Naive thymus-derived CD4-positive, alpha-beta T cell (primary cell): ENCODE data around the gene EXD3. TPM values are rescaled to one million over a fixed set of nuclear protein-coding genes. Genes with fewer than 3 reads are reported as not detected.

ENCODE experiments used
- ATAC-seq: fragments of 150-1000 bp; cut with Tn5 transposase; 2 replicates; pipeline ENCODE4 v1.10.0; 2021; ENCODE audit warnings: mild to moderate bottlenecking, moderate library complexity
- CTCF ChIA-PET: fragments of 350-600 bp; sonication (Branson Sonifier 250); formaldehyde crosslinking; loops from one replicate; lab custom pipeline; 2021; ENCODE audit warnings: antibody characterized with exemption; lab: Charles Lee
- POLR2A ChIA-PET: fragments of 350-600 bp; sonication (Branson Sonifier 250); formaldehyde crosslinking; loops from one replicate; lab custom pipeline; 2021; ENCODE audit warnings: antibody characterized with exemption, inconsistent platforms; lab: Charles Lee
- DNase-seq, 9 donors: peaks; one replicate each; pipeline versions ENCODE4 v3.0.0 to v3.0.0-alpha.2; 2020 to 2022; ENCODE audit warnings: mixed read lengths in 1 of 9
- H3K27ac ChIP-seq: one replicate; pipeline ENCODE4 v1.7.0; 2013; ENCODE audit warnings: mild to moderate bottlenecking, low read depth, low read length, moderate library complexity
- H3K27me3 ChIP-seq, 2 donors: one replicate each; pipeline ENCODE4 v1.7.0; 2013; ENCODE audit warnings: low read length in 2 of 2, mild to moderate bottlenecking in 2 of 2, moderate library complexity in 2 of 2; ENCODE audit not compliant: control insufficient read depth in 2 of 2, insufficient read depth in 2 of 2
- H3K36me3 ChIP-seq, 3 experiments: 1 replicate in 2 of 3; 2 replicates in 1 of 3; pipeline ENCODE4 v1.7.0; 2013; ENCODE audit warnings: low read length in 3 of 3, mild to moderate bottlenecking in 3 of 3, moderate library complexity in 1 of 3; ENCODE audit not compliant: insufficient read depth in 3 of 3, control insufficient read depth in 2 of 3
- H3K4me1 ChIP-seq, 2 donors: one replicate each; pipeline ENCODE4 v1.7.0; 2013; ENCODE audit warnings: low read length in 2 of 2, mild to moderate bottlenecking in 2 of 2, moderate library complexity in 1 of 2; ENCODE audit not compliant: control insufficient read depth in 2 of 2, insufficient read depth in 2 of 2
- H3K4me3 ChIP-seq: 2 replicates; pipeline ENCODE4 v1.7.0; 2013; ENCODE audit warnings: mild to moderate bottlenecking, low read length
- H3K9me3 ChIP-seq, 3 experiments: 1 replicate in 2 of 3; 2 replicates in 1 of 3; pipeline ENCODE4 v1.7.0; 2013; ENCODE audit warnings: low read length in 3 of 3; ENCODE audit not compliant: control insufficient read depth in 2 of 3
- H3K27ac Mint-ChIP-seq, 9 donors: one replicate each; pipeline ENCODE4 v1.8.0; 2020 to 2022; ENCODE audit warnings: mixed read lengths in 9 of 9, mild to moderate bottlenecking in 8 of 9, moderate library complexity in 5 of 9, inconsistent platforms in 2 of 9
- H3K27me3 Mint-ChIP-seq, 5 donors: one replicate each; pipeline ENCODE4 v1.8.0; 2021 to 2022; ENCODE audit warnings: mixed read lengths in 5 of 5, mild to moderate bottlenecking in 1 of 5
- H3K36me3 Mint-ChIP-seq, 5 donors: one replicate each; pipeline ENCODE4 v1.8.0; 2020 to 2022; ENCODE audit warnings: mixed read lengths in 5 of 5, mild to moderate bottlenecking in 3 of 5, inconsistent platforms in 1 of 5
- H3K4me1 Mint-ChIP-seq, 7 donors: one replicate each; pipeline ENCODE4 v1.8.0; 2020 to 2022; ENCODE audit warnings: mixed read lengths in 7 of 7, mild to moderate bottlenecking in 3 of 7, inconsistent platforms in 1 of 7
- H3K4me3 Mint-ChIP-seq, 10 donors: one replicate each; pipeline ENCODE4 v1.8.0; 2020 to 2022; ENCODE audit warnings: mild to moderate bottlenecking in 10 of 10, mixed read lengths in 10 of 10, moderate library complexity in 6 of 10, inconsistent platforms in 2 of 10
- H3K9me3 Mint-ChIP-seq, 11 donors: one replicate each; pipeline ENCODE4 v1.8.0; 2020 to 2022; ENCODE audit warnings: mixed read lengths in 11 of 11, mild to moderate bottlenecking in 4 of 11, inconsistent platforms in 1 of 11, moderate library complexity in 1 of 11
- intact Hi-C, 2 donors: fragments of 100-400 bp; cut with micrococcal nuclease; formaldehyde crosslinking; loops; one replicate each; pipeline ENCODE4 v1.15.1; 2023
- polyA plus RNA-seq, 2 donors: library from polyadenylated mRNA; unstranded; fragments of 300-500 nt; fragmentation: Illumina TruSeq; gene quantifications; one replicate each; pipeline ENCODE4 v1.2.3, GENCODE V29; 2021
- total RNA-seq, 6 experiments: library from RNA in 5 of 6; stranded (reverse) in 5 of 6; gene quantifications; 1 replicate in 5 of 6; 2 replicates in 1 of 6; pipeline ENCODE4 v1.2.3 and lab custom pipeline; 2021 to 2026

The EXD3 gene
- total and polyA plus RNA-seq, 7 experiments from 2014 or later: 3.5 to 27.2 (median 23.4) TPM

DNA sequence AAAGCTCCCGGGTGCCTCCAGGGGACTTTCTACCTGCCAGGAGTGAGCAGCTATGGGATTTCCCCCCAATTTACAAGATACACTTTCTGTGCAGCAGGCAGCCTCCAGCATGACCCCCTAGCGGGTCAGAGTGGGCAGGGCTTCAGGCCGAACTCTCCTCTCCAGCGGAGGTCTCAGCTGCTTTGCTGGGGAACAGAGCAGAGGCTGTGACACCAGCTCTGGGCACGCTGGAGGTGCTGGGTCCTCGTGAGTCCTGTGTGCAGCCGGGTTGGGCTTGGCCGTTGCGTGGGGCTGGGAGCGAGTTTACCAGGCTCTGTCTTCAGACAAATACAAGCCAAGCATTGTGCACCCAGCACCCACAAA lies 123.8 kb downstream of the EXD3 start:
- DNase-seq (no peak), ATAC-seq (no peak)
- peaks cover 15 to 24% of the 10 kb centered on the region in 2 donors for H3K27me3 ChIP-seq
- no peak overlapping the region for H3K4me3 Mint-ChIP-seq
- H3K9me3 Mint-ChIP-seq: no peaks in the 10 kb centered on the region
- H3K4me3 ChIP-seq: no peak overlapping the region
- H3K27ac ChIP-seq: no peak overlapping the region
- intact Hi-C loops: no loop called here
- H3K27ac Mint-ChIP-seq: no peak overlapping the region
- H3K4me1 Mint-ChIP-seq: peaks cover 0 to 20% (median 13%) of the 10 kb centered on the region in 7 donors
- ChIA-PET POLR2A (no interaction called here), CTCF (no interaction called here)
- H3K9me3 ChIP-seq: no peaks in the 10 kb centered on the region
- H3K27me3 Mint-ChIP-seq: peaks cover 13 to 46% (median 20%) of the 10 kb centered on the region in 5 donors
- no peaks in the 10 kb centered on the region for H3K36me3 Mint-ChIP-seq
- H3K4me1 ChIP-seq: peaks cover 7 to 12% of the 10 kb centered on the region in 2 donors
- no peaks in the 10 kb centered on the region for H3K36me3 ChIP-seq

DNA sequence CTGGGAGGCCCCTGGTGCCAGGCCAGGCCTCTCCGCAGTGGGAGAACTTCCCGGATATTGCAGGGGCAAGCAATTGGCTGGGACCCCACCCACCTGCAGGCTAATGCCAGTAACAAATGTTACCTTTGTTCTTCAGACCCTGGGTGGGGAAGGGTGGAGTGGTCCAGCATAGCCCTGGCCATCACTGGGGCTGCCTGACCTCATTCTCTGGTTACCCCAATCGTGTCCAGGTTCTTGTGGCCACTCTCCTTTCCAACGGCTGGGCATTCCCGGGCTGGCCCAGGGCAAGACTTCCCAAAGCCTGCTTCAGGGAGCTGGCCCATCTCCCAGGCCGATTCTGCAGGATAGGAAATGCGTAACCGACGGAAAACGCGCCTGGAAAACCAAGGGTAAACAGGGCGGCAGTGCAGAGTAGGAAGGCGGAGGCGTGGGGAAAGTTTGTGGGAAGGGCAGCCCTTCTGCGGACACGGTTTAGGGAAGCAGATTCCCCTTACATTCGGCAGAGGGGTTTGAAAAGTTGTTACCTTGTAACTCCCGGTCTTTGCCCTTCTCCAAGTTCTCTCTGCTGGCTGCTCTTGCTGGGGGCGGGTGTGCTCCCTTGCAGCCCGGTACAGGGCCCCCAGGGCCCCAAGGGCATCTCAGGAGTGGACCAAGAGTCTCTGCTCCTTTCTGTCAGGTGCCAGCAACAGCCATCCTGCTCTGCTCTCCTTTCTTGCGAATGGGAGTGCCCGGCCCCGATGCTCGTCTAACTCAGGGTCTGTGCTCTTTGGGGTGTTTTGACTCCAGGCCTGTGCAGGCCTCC lies 124.4 kb downstream of the EXD3 start:
- H3K36me3 Mint-ChIP-seq: no peaks in the 10 kb centered on the region
- no peak overlapping the region for H3K27ac ChIP-seq
- ATAC-seq: no peak
- intact Hi-C loops: no loop called here
- no peak overlapping the region for H3K27ac Mint-ChIP-seq
- H3K4me3 ChIP-seq: no peak overlapping the region
- DNase-seq: no peak
- H3K4me3 Mint-ChIP-seq: peak overlapping the region in 1 of 10 donors; percentile 12
- peaks cover 15 to 30% of the 10 kb centered on the region in 2 donors for H3K27me3 ChIP-seq
- no peaks in the 10 kb centered on the region for H3K36me3 ChIP-seq
- H3K27me3 Mint-ChIP-seq: peaks cover 18 to 49% (median 25%) of the 10 kb centered on the region in 5 donors
- H3K9me3 ChIP-seq: no peaks in the 10 kb centered on the region
- peaks cover 7 to 12% of the 10 kb centered on the region in 2 donors for H3K4me1 ChIP-seq
- H3K4me1 Mint-ChIP-seq: peaks cover 0 to 20% (median 13%) of the 10 kb centered on the region in 7 donors
- H3K9me3 Mint-ChIP-seq: no peaks in the 10 kb centered on the region
- ChIA-PET CTCF (no interaction called here), POLR2A (no interaction called here)

DNA sequence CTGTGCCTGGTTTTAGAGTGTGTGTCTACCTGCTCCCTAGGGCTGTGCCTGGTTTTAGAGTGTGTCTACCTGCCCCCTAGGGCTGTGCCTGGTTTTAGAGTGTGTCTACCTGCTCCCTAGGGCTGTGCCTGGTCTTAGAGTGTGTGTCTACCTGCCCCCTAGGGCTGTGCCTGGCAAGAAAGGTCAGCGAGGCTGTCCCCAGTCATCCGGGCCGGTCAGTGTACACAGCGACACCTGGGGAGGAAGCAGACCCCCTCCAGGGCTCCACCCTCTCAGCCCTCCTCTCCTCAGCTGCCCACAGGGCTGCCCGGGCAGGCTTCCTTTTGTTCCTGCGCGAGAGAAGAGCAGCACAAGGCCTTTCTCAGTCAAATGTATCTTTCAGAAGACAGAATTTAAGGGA lies 125.0 kb downstream of the EXD3 start:
- Histone ChIP-seq H3K36me3 (no peaks in the 10 kb centered on the region), H3K4me3 (no peak overlapping the region), H3K27me3 (peaks cover 15 to 30% of the 10 kb centered on the region in 2 donors), H3K27ac (no peak overlapping the region), H3K9me3 (no peaks in the 10 kb centered on the region), H3K4me1 (peaks cover 7 to 12% of the 10 kb centered on the region in 2 donors)
- Mint-ChIP-seq H3K4me3 (peak overlapping the region in 1 of 10 donors; percentile 12), H3K36me3 (no peaks in the 10 kb centered on the region), H3K27me3 (peaks cover 22 to 53% (median 31%) of the 10 kb centered on the region in 5 donors), H3K4me1 (peaks cover 0 to 20% (median 13%) of the 10 kb centered on the region in 7 donors), H3K9me3 (no peaks in the 10 kb centered on the region), H3K27ac (no peak overlapping the region)
- ChIA-PET POLR2A (no interaction called here), CTCF (no interaction called here)
- DNase-seq: no peak
- intact Hi-C loops: no loop called here
- ATAC-seq: no peak

DNA sequence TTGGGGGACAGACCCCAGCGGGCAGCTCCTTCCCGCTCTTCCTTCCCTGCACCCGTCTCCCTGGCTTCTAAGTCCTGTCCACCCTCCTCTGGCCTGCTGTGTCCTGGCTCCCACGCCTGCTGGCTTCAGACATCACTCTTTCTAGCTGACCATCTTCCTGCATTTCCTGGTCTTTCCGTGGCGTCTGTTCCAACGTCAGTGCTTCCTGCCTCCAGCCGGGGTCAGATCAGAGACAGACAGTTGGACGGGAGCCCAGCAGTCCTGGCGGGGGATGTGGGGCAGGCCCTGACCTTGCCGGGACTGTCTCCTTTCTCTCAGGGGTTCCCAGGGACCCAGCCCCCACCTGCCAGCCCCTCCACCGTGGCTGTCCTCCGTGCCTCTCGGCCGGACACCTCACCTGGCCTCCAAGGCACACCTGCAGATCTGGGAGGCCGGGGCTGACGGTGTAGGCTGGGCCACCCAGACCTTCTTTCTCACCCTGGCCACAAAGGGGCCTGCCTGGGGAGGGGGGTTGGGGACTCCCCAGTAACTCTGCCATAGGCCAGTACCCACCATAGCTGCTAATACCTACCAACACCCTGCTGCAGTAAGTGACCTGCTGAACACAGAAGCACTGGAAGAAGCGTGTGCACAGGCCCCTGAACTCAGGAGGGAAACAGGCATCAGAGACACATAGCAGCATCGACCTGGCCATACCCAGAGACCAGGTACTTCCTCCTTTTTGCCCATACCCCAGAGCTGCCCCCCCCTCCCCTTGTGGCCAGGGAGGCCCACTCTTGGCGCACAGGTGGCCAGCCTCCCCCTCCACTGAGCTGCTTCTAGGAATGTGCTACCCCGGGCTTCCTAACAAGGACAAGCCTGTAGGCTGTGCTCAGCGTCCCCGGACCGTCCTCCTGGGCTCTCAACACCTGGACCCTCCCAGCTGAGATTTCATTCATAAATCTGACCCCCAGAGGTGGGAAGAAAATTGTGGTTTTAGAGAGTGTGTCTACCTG lies 126.0 kb downstream of the EXD3 start:
- peaks cover 22 to 53% (median 31%) of the 10 kb centered on the region in 5 donors for H3K27me3 Mint-ChIP-seq
- H3K9me3 Mint-ChIP-seq: no peaks in the 10 kb centered on the region
- peaks cover 7 to 12% of the 10 kb centered on the region in 2 donors for H3K4me1 ChIP-seq
- intact Hi-C loops: no loop called here
- DNase-seq (no peak), ATAC-seq (no peak)
- no peaks in the 10 kb centered on the region for H3K9me3 ChIP-seq
- H3K27ac Mint-ChIP-seq: peak overlapping the region in 1 of 9 donors; percentile 50
- no peak overlapping the region for H3K4me3 ChIP-seq
- no peaks in the 10 kb centered on the region for H3K36me3 ChIP-seq
- H3K36me3 Mint-ChIP-seq: no peaks in the 10 kb centered on the region
- H3K4me3 Mint-ChIP-seq: peak overlapping the region; percentile 32 to 86 (median 71)
- H3K27ac ChIP-seq: no peak overlapping the region
- CTCF ChIA-PET: interaction anchor here (1.0 to 1.2 kb wide), 3 partner anchors 12 to 107 kb away, joined by 3 to 5 read pairs (median 3); partner anchors contain the start of gene RNF224
- POLR2A ChIA-PET: interaction anchor here (0.6 kb wide), 2 partner anchors 60 to 366 kb away, joined by 3 to 6 read pairs; no protein-coding TSS in a partner anchor
- H3K27me3 ChIP-seq: peaks cover 15 to 30% of the 10 kb centered on the region in 2 donors
- peaks cover 0 to 20% (median 13%) of the 10 kb centered on the region in 7 donors for H3K4me1 Mint-ChIP-seq

DNA sequence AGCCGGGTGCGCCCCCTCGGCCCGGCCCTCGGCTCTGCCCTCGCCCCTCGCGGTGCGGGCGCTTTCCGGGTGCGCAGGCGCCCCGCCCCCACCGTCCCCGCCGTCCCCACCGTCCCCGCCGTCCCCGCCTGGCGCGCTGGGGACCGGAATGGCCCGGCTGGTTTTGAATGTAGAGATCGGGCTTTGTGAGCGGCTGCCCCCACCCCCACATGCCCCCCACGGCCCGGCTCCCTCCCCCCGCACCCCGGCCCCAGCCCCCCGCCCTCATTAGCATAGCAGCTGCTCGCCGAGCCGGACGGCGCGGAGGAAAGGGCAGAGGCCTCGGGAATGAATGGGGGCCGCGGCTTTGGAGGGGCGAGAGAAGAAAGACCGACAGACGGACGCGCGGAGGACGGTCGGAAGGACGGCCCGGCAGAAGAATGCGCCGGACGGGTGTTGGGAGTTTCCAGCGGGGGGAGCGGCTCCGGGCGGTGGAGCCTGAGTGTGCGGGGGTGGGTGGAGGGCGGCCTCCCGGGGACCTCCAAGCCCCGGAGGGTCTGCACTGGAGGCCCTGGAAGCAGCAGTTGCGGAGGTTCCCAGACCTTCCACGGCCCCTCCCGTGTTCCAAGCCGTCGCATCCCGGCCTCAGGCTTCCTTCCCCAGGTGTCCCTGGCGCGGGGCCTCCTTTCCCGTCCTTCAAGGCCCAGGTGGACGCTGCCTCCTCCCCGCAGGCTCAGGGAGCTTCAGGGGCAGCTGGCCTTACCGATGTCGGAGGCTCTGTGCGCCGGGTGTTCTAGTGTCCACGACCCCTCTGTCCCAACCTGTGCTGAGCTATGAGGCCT lies 126.9 kb downstream of the EXD3 start:
- DNase-seq (no peak), ATAC-seq (no peak)
- CTCF ChIA-PET: interaction anchor here (1.0 to 1.2 kb wide), 3 partner anchors 13 to 108 kb away, joined by 3 to 5 read pairs (median 3); partner anchors contain the start of gene RNF224
- H3K27ac ChIP-seq: no peak overlapping the region
- no peaks in the 10 kb centered on the region for H3K9me3 ChIP-seq
- peak overlapping the region; percentile 32 to 86 (median 71) for H3K4me3 Mint-ChIP-seq
- POLR2A ChIA-PET: no interaction called here
- H3K27me3 Mint-ChIP-seq: peaks cover 22 to 50% (median 31%) of the 10 kb centered on the region in 5 donors
- H3K27ac Mint-ChIP-seq: peak overlapping the region in 1 of 9 donors; percentile 50
- H3K36me3 ChIP-seq: no peaks in the 10 kb centered on the region
- intact Hi-C loops: loop anchor here (1.0 to 2.0 kb wide), 3 partner anchors 111 to 149 kb away; no protein-coding TSS in a partner anchor
- no peaks in the 10 kb centered on the region for H3K36me3 Mint-ChIP-seq
- H3K27me3 ChIP-seq: peaks cover 15 to 30% of the 10 kb centered on the region in 2 donors
- peaks cover 0 to 20% (median 13%) of the 10 kb centered on the region in 7 donors for H3K4me1 Mint-ChIP-seq
- no peaks in the 10 kb centered on the region for H3K9me3 Mint-ChIP-seq
- peaks cover 7 to 12% of the 10 kb centered on the region in 2 donors for H3K4me1 ChIP-seq
- no peak overlapping the region for H3K4me3 ChIP-seq
